ENCODE data around the gene CIPC. TPM values are rescaled to one million over a fixed set of nuclear protein-coding genes. Genes with fewer than 3 reads are reported as not detected.
A peak's percentile ranks its signal among the peaks of the same experiment; 100 is the strongest.

The CIPC gene
- total RNA-seq, 8 experiments from 2014 or later: 9.0 to 30.6 (median 16.2) TPM

- ATAC-seq (replicated peaks in 6 of 8): no peak
- peaks cover 17 to 22% of the 10 kb centered on the region in 2 donors for H3K4me1 ChIP-seq (replicated peaks in 1 of 2)
- 0 to 53% (median 38%) methylated on average over 1 to 8 of the region's 8 CpGs for whole genome bisulfite sequencing, 10 experiments
- no peak overlapping the region for H3K4me3 ChIP-seq
- no peak overlapping the region for H3K27ac ChIP-seq
- in situ Hi-C loops (cut with MboI; ENCODE audit: low pct_unique_long_range_greater_than_20kb in 2 of 9, low sequenced_read_pairs in 9 of 9, unreplicated experiment in 9 of 9): no loop called here
Observed at GRCh38 chr14:77094672-77095284, 3.3 kb upstream of the CIPC start.

- 0 to 8% (median 2%) methylated on average over 2 to 18 of the region's 20 CpGs for WGBS, 10 experiments
- peak overlapping the region; percentile 92 to 94 for H3K27ac ChIP-seq
- peaks cover 18 to 24% of the 10 kb centered on the region in 2 donors for H3K4me1 ChIP-seq (replicated peaks in 1 of 2)
- ATAC-seq (replicated peaks in 6 of 8): no peak
- in situ Hi-C loops (cut with MboI; ENCODE audit: low pct_unique_long_range_greater_than_20kb in 2 of 9, low sequenced_read_pairs in 9 of 9, unreplicated experiment in 9 of 9): no loop called here
- H3K4me3 ChIP-seq: peak overlapping the region; percentile 50 to 69 (median 53)
Observed at GRCh38 chr14:77097006-77097699, 905 bp upstream of the CIPC start.

- H3K4me3 ChIP-seq: peak overlapping the region; percentile 58 to 82 (median 69)
- ATAC-seq (replicated peaks in 6 of 8): peak; percentile 9 to 31 (median 26)
- 9 to 60% (median 19%) methylated on average over 1 to 7 of the region's 23 CpGs; no CpG with 5 or more reads in 2 of the 10 experiments for WGBS, 10 experiments
- in situ Hi-C loops (cut with MboI; ENCODE audit: low pct_unique_long_range_greater_than_20kb in 2 of 9, low sequenced_read_pairs in 9 of 9, unreplicated experiment in 9 of 9): no loop called here
- H3K27ac ChIP-seq: peak overlapping the region; percentile 82
- peaks cover 18 to 24% of the 10 kb centered on the region in 2 donors for H3K4me1 ChIP-seq (replicated peaks in 1 of 2)
Observed at GRCh38 chr14:77098529-77099353, 683 bp downstream of the CIPC start.

GRCh38 chr14:77099425-77100167 lies 1.5 kb downstream of the CIPC start:
- ATAC-seq (replicated peaks in 6 of 8): no peak
- in situ Hi-C loops (cut with MboI; ENCODE audit: low pct_unique_long_range_greater_than_20kb in 2 of 9, low sequenced_read_pairs in 9 of 9, unreplicated experiment in 9 of 9): no loop called here
- Histone ChIP-seq H3K27ac (no peak overlapping the region), H3K4me3 (peak overlapping the region in 4 of 5 donors; percentile 58 to 79 (median 67)), H3K4me1 (replicated peaks in 1 of 2) (peaks cover 26 to 29% of the 10 kb centered on the region in 2 donors)
- 13 to 75% (median 23%) methylated on average over 1 to 7 of the region's 7 CpGs for WGBS, 10 experiments

- no peak overlapping the region for H3K27ac ChIP-seq
- 43 to 92% (median 72%) methylated on average over 2 to 3 of the region's 3 CpGs; no CpG with 5 or more reads in 2 of the 10 experiments for WGBS, 10 experiments
- H3K4me1 ChIP-seq (replicated peaks in 1 of 2): peaks cover 37 to 39% of the 10 kb centered on the region in 2 donors
- no peak overlapping the region for H3K4me3 ChIP-seq
- in situ Hi-C loops (cut with MboI; ENCODE audit: low pct_unique_long_range_greater_than_20kb in 2 of 9, low sequenced_read_pairs in 9 of 9, unreplicated experiment in 9 of 9): no loop called here
- ATAC-seq (replicated peaks in 6 of 8): no peak
Observed at GRCh38 chr14:77100961-77101360, 2.9 kb downstream of the CIPC start.

- Histone ChIP-seq H3K27ac (no peak overlapping the region), H3K4me1 (replicated peaks in 1 of 2) (peaks cover 33 to 34% of the 10 kb centered on the region in 2 donors), H3K4me3 (no peak overlapping the region)
- no peak for ATAC-seq (replicated peaks in 6 of 8)
- in situ Hi-C loops (cut with MboI; ENCODE audit: low pct_unique_long_range_greater_than_20kb in 2 of 9, low sequenced_read_pairs in 9 of 9, unreplicated experiment in 9 of 9): no loop called here
- 50 to 100% (median 74%) methylated on average over 1 to 4 of the region's 4 CpGs for WGBS, 10 experiments
Observed at GRCh38 chr14:77102154-77102553, 4.1 kb downstream of the CIPC start.

GRCh38 chr14:77103475-77103874 lies 5.4 kb downstream of the CIPC start:
- no peak for ATAC-seq (replicated peaks in 6 of 8)
- in situ Hi-C loops (cut with MboI; ENCODE audit: low pct_unique_long_range_greater_than_20kb in 2 of 9, low sequenced_read_pairs in 9 of 9, unreplicated experiment in 9 of 9): no loop called here
- Histone ChIP-seq H3K4me3 (no peak overlapping the region), H3K27ac (no peak overlapping the region), H3K4me1 (replicated peaks in 1 of 2) (peaks cover 33 to 34% of the 10 kb centered on the region in 2 donors)

- in situ Hi-C loops (cut with MboI; ENCODE audit: low pct_unique_long_range_greater_than_20kb in 2 of 9, low sequenced_read_pairs in 9 of 9, unreplicated experiment in 9 of 9): no loop called here
- no peak overlapping the region for H3K4me3 ChIP-seq
- 67 to 100% (median 92%) methylated on average over 1 to 6 of the region's 6 CpGs; no CpG with 5 or more reads in 2 of the 10 experiments for WGBS, 10 experiments
- no peak overlapping the region for H3K27ac ChIP-seq
- no peak for ATAC-seq (replicated peaks in 6 of 8)
- peaks cover 32 to 34% of the 10 kb centered on the region in 2 donors for H3K4me1 ChIP-seq (replicated peaks in 1 of 2)
Observed at GRCh38 chr14:77103951-77104350, 5.9 kb downstream of the CIPC start.

GRCh38 chr14:77104393-77104792 lies 6.3 kb downstream of the CIPC start:
- Histone ChIP-seq H3K4me1 (replicated peaks in 1 of 2) (peaks cover 28 to 30% of the 10 kb centered on the region in 2 donors), H3K4me3 (no peak overlapping the region), H3K27ac (peak overlapping the region in 1 of 2 donors; percentile 54)
- 63 to 100% (median 88%) methylated on average over 1 to 3 of the region's 3 CpGs; no CpG with 5 or more reads in 3 of the 10 experiments for WGBS, 10 experiments
- ATAC-seq (replicated peaks in 6 of 8): peak in 1 of 8 experiments; percentile 6
- in situ Hi-C loops (cut with MboI; ENCODE audit: low pct_unique_long_range_greater_than_20kb in 2 of 9, low sequenced_read_pairs in 9 of 9, unreplicated experiment in 9 of 9): no loop called here

- 19 to 100% (median 67%) methylated on average over 1 to 5 of the region's 6 CpGs for WGBS, 10 experiments
- H3K4me1 ChIP-seq (replicated peaks in 1 of 2): peaks cover 23 to 24% of the 10 kb centered on the region in 2 donors
- H3K27ac ChIP-seq: peak overlapping the region in 1 of 2 donors; percentile 48
- ATAC-seq (replicated peaks in 6 of 8): peak; percentile 24 to 89 (median 82)
- H3K4me3 ChIP-seq: no peak overlapping the region
- in situ Hi-C loops (cut with MboI; ENCODE audit: low pct_unique_long_range_greater_than_20kb in 2 of 9, low sequenced_read_pairs in 9 of 9, unreplicated experiment in 9 of 9): no loop called here
Observed at GRCh38 chr14:77105145-77105939, 7.3 kb downstream of the CIPC start.

GRCh38 chr14:77106666-77107065 lies 8.6 kb downstream of the CIPC start:
- H3K27ac ChIP-seq: no peak overlapping the region
- H3K4me1 ChIP-seq (replicated peaks in 1 of 2): peaks cover 23 to 33% of the 10 kb centered on the region in 2 donors
- H3K4me3 ChIP-seq: no peak overlapping the region
- ATAC-seq (replicated peaks in 6 of 8): no peak
- 30 to 100% (median 76%) methylated on average over 1 to 3 of the region's 3 CpGs; no CpG with 5 or more reads in 1 of the 10 experiments for whole genome bisulfite sequencing, 10 experiments
- in situ Hi-C loops (cut with MboI; ENCODE audit: low pct_unique_long_range_greater_than_20kb in 2 of 9, low sequenced_read_pairs in 9 of 9, unreplicated experiment in 9 of 9): no loop called here

GRCh38 chr14:77107228-77107627 lies 9.2 kb downstream of the CIPC start:
- H3K27ac ChIP-seq: no peak overlapping the region
- ATAC-seq (replicated peaks in 6 of 8): no peak
- H3K4me3 ChIP-seq: no peak overlapping the region
- in situ Hi-C loops (cut with MboI; ENCODE audit: low pct_unique_long_range_greater_than_20kb in 2 of 9, low sequenced_read_pairs in 9 of 9, unreplicated experiment in 9 of 9): no loop called here
- WGBS, 10 experiments: 33 to 100% (median 100%) methylated on average over 1 to 2 of the region's 2 CpGs; no CpG with 5 or more reads in 1 of the 10 experiments
- peaks cover 23 to 37% of the 10 kb centered on the region in 2 donors for H3K4me1 ChIP-seq (replicated peaks in 1 of 2)

Data from motor neuron (in vitro differentiated cells).